ENCODE results near the gene MITF.
"Not testable (repeated sequence)": the region's sequence is repeated elsewhere in the genome, so short reads cannot be mapped to it uniquely, and the experiment has no call there.

Gene MITF

GRCh38 chr3:69879051-69879450 is 139.8 kb downstream of the MITF start:
- DNase-seq = no peak

DNA sequence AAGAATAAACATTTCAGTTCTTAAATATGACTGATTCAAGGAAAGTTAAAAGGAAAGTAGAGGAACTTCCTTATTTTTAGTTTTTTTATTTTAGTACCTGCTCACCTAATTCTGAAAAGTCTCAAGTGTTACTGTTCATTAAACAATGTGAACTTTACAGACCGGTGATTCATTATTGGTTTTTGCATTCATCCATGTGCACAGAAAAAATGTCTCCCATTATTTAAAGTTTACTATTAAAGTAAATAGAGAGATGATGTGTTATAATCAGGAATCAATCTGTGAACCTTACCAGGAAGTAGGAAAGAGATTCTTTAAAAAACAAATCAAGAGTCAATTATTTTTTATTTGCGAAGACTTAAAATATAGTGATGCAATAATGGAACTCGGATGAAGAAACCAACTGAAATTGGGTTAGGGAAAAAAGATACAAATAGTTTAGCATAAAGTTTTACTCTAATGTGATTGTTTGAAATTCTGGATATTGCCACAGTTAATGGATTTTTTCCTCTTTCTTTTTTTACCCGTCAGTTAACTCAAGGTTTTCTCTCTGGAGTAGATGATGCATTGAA is 140.9 kb downstream of the MITF start:
- DNase-seq = no peak

GRCh38 chr3:69881051-69881450 is 141.8 kb downstream of the MITF start:
- no peak for DNase-seq

DNA sequence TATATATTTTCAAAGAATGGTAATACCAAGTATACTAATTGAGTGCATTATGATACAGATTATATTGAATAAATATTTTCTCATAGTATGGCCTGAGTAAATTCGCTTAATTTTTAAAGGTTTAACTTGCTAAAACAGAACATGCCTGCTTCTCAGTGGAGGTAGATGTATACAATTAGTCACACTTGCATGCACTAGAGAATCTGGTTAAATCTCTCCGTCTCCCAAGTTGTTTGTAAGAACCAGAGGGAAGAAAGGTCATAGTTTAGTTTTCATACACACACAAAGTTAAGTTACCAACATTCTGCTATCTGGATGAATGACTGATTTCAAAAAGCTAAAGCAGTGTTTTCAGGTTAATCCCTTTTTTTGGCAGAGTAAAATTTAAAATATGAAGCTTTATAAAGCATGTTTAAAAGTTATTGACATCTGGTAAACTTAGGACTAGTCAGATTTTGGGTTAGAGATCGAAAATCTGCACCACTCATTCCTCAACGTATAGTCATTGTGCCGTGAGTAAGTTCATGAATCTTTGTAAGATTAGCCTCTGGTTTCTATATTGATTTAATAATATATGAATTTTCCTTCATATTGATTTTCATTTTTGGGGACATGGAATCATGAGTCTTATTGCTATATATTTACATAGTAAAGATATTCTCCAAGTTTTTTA is 142.6 kb downstream of the MITF start:
- no peak for DNase-seq

DNA sequence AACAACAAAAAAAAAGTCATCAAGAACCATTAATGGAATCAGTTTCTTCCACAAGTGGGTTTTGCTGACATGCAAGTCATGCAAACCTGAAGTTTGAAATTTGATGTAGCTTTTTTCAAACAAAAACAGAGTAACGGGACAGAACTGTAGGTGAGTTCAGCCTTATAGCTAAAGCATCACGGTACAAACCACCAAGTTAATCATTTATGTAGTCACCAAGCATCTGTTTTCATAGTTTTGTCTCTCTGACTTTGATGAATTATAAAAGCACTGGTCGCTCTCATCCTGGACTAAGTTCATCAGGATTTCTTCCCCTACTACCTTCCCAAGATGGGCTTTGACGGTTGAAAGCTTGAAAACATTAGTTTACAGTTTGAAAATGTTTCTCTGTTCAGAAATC is 143.3 kb downstream of the MITF start:
- no peak for DNase-seq

DNA sequence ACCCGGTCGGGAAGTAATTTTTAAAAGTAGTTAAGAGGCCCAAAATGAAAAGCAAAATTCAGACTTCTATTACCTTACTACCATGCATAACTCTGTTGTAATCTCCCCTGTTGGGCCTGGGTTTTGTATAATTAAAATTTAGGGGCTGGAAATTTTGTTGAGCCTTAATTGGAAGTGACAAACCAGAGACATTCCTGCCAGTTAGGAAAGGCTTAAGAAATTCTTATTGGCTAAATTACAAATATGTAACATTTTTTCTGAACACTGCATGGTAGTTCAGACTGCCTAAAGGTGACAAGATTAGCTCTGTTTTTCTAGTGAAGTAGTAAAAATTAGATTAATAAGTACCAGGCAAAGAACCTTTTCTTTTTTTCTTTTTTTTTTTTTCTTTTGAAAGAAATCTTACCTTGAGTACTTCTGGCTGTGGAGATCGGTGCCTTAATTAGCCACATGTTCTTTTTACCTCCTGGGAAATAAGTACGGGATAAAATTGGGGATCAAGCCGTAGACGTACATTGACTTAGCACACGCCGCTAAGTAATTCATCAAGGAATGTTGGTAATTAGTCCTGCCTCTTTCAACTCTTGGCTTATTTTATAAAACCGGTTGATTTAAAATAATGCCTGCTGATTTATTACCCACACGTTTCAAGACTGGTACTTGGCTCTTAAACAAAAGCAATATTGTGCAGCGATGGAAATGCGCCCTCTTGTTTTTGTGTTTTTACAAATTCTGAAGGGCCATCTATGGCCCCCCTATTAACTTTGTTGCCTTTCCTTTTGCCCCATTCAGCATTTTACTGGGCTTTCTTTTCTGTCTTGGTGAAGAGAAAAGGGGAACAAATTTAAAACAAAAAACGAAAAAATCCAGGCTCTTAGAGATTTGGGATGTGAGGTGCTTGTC is 149.0 kb downstream of the MITF start:
- DNase-seq = no peak

- DNase-seq = no peak
Measured at GRCh38 chr3:69888943-69889315, 149.7 kb downstream of the MITF start.

GRCh38 chr3:69890084-69890483 is 150.8 kb downstream of the MITF start:
- no peak for DNase-seq

- DNase-seq = no peak
Measured at GRCh38 chr3:69890691-69891090, 151.4 kb downstream of the MITF start.

DNA sequence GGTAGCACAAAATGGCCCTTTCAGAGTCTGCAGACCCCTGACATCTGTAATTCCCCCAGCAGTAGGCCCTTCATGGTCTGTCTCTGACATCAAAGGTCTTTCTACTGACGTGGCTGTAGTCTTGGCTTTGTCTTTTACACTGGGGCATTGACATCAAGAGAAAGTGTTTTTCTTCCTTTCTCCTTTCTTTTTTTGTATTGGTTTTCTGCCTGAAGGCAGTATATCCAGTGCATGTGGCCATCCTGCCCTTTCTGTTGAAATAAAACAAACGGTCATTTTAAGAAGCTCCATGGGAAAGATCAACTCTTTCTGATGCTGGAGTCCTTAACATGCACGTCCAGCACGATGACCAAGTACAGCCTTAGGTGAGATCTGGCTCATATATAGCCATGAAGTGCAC is 153.4 kb downstream of the MITF start:
- DNase-seq = no peak

GRCh38 chr3:69893274-69893673 is 154.0 kb downstream of the MITF start:
- DNase-seq = no peak

- no peak for DNase-seq
Measured at GRCh38 chr3:69896095-69896494, 156.8 kb downstream of the MITF start.

DNA sequence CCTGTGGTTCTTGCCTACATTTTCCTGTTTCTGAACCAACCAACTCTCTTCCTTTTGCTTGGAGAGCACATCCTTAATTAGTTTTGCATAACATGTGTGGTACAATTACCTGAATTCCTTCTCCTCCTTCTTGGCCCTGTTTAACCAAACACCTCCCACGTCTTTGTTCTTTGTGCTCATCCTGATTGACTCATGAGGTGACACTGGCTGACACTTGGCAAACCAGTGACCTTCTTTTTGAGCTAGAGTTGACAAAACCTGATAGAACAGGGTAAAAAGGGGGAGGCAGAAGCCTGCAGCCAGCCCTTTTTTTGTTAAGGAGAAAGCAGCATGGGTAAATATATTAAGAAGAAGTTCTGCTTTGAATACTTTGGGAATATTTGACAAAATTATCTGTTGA is 161.1 kb downstream of the MITF start:
- no peak for DNase-seq

DNA sequence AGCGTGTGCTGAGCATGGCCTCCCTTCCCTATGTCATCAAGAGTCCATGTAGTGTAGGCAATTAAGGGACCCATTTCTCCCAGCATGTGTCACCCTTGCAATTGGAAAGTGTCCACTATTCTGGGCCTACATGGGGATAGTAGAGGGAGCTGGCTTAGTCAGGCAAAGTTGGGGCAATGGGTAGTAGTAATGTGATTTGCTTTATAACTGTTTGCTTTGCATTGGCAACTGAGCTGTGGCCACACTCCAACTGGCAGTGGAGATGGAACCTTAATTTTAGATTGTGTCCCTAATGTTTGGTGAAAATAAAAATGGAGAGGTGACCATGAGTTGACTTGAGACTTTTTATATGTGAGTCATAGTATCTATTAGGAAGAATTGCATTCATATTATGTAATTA is 162.5 kb downstream of the MITF start:
- DNase-seq = no peak

DNA sequence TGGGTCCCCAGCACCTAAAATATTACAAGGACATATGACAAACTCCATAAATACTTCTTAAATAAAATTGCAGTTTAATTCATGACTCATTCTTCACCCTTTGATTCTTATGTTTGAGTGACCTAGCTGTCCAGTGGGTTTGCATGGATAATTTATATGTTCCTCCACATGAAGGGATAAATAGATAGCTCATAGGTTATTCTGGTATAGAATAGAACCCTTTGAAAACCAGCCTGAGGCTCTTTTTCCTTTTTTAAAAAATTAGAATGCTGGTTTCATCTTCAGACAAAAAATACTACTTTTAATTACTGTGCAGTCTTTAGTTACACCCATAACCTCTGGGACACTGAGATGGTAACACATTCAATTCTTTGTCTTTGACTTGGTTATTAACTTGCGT is 163.1 kb downstream of the MITF start:
- DNase-seq = no peak

GRCh38 chr3:69906351-69906966 is 167.2 kb downstream of the MITF start:
- DNase-seq = no peak

DNA sequence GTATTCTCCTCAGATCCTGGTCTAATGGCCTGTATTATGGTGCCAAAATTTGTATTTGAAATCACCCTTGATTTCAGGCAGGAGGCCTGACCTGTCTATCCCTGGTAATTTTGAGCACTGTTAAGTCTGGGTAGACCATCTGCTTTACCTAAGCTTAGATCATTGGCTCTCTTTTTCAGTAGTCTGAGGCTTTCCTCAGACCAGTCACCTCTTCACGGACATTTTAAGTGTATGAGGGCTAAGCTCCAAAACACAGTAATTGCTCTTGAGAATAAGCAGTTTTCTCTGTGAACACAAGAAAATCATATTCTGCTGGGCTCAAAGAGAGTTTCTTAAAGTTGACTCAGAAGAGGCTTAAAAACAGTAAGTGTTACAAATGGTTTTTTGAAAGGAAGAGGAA is 168.3 kb downstream of the MITF start:
- DNase-seq = no peak

DNA sequence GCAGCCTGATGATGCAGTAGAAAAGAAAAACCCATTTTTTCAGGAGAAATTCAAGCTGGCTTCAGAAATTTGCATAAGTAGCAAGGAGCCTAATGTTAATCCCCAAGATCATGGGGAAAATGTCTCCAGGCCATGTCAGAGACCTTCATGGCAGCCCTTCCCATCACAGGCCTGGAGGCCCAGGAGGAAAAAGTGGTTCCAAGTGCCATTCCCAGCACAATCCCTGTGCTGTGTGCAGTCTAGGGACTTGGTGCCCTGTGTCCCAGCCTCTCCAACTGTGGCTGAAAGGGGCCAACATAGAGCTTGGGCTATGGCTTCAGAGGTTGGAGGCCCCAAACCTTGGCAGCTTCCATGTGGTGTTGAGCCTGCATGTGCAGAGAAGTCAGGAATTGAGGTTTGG is 170.6 kb downstream of the MITF start:
- not testable (repeated sequence) for DNase-seq

DNA sequence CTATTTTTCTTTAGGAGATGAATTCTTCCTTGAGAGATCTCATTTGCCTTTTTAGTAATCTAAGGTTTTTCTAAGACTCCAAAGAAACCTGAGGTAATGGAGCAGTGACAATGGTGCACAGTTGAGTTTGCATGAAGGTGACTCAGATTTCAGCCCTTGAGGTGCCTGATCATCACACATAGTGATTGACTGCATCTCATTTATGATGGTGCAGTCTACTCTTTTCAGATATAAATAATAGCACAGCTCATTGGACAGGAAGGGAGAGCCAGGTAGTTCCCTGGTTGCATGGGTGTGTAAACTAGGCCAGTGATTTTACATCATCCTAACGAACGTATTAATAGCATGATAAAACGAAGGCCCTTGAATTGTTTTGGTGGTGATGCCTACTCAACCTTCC is 174.2 kb downstream of the MITF start:
- no peak for DNase-seq

- DNase-seq = no peak
Measured at GRCh38 chr3:69914395-69914794, 175.1 kb downstream of the MITF start.

DNA sequence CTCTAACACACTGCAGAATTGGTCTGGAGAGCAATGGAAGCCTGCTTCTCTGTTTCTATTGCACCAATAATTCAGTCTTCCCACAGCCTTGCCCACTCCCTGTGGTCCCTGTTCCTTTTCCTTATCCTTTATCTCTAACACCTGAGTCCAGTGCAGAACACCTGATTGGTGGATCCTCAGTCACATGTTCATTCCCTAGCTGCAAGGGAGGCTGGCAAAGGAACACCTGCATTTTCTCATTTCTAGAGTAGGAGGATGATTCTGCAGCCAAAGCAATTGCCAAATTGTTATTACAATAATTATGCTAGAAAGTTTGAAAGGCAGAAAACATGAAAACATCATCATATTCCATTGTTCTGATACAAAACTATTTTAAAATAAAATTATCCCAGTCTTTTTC is 176.5 kb downstream of the MITF start:
- DNase-seq = no peak

DNA sequence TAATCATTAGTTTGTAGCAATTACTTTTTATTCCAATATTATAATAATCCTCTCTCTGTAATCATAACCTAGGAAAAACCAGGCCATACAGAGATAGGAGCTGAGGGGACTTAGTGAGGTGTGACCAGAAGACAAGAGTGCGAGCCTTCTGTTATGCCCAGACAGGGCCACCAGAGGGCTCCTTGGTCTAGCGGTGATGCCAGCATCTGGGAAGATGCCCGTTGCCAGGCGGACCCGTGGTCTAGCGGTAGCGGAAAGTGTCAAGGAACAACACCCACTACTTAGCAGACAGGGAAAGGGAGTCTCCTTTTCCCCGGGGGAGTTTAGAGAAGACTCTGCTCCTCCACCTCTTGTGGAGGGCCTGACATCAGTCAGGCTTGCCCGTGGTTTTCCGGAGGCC is 180.7 kb downstream of the MITF start:
- not testable (repeated sequence) for DNase-seq

DNA sequence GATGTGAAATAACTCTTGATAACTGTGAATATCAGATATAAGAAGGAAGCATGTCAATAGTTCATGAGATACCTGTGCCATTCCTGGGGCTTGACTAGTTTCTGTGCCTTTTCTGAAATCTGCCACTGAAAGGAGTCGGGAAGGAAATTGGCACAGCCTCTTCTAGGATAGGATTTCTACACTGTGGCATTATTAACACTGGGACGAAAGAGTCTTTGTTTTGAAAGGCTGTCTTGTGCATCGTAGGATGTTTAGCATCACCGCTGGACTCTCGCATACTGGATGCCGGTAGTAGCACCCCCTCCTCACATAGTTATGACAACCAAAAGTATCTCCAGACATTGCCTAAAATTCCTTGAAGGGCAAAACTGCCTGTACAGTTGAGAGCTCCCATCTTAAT is 182.4 kb downstream of the MITF start:
- no peak for DNase-seq

GRCh38 chr3:69922521-69923000 is 183.3 kb downstream of the MITF start:
- no peak for DNase-seq
